Measurements from ENCODE around the gene B3GAT2. TPM values are rescaled to one million over a fixed set of nuclear protein-coding genes. Genes with fewer than 3 reads are reported as not detected.

B3GAT2 gene
- total RNA-seq, 1 donor from 2014 or later = 0.08 TPM

DNA sequence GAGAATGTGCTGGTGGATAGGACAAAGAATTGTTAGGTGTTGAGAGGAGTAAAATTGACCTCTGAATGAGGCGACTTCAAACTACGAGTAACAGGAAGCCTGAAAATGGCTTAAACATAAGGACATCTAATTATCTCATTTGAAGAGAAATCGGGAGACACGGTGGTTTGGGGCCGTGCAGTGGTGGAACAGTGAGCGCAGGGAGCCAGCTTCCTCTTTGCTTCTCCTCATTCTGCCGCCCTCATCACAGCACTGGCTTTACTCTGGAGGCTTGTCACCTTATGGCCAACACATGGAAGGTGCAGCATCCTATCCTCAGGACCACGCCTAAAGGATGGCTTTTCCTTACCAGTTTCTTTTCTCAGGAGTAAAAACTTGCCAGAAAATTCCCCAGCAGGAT, 114.3 kb downstream of the B3GAT2 start:
- Mint-ChIP-seq H3K36me3 (ENCODE audit: low read depth, unreplicated experiment) (no peaks in the 10 kb centered on the region), H3K27ac (ENCODE audit: unreplicated experiment) (no peak overlapping the region), H3K4me3 (ENCODE audit: unreplicated experiment) (no peak overlapping the region), H3K27me3 (ENCODE audit: unreplicated experiment) (peaks cover 2% of the 10 kb centered on the region), H3K9me3 (ENCODE audit: unreplicated experiment) (no peaks in the 10 kb centered on the region), H3K4me1 (ENCODE audit: unreplicated experiment) (no peaks in the 10 kb centered on the region)
- no peak for DNase-seq (ENCODE audit: low spot score)
- no peak for TF ChIP-seq CTCF (IDR thresholded peaks at IDR 0.05; ENCODE audit: unreplicated experiment)

GRCh38 chr6:70841112-70841511, 115.7 kb downstream of the B3GAT2 start:
- Mint-ChIP-seq H3K4me3 (ENCODE audit: unreplicated experiment) (no peak overlapping the region), H3K4me1 (ENCODE audit: unreplicated experiment) (no peaks in the 10 kb centered on the region), H3K9me3 (ENCODE audit: unreplicated experiment) (no peaks in the 10 kb centered on the region), H3K27me3 (ENCODE audit: unreplicated experiment) (peaks cover 2% of the 10 kb centered on the region), H3K27ac (ENCODE audit: unreplicated experiment) (no peak overlapping the region), H3K36me3 (ENCODE audit: low read depth, unreplicated experiment) (no peaks in the 10 kb centered on the region)
- TF ChIP-seq CTCF (IDR thresholded peaks at IDR 0.05; ENCODE audit: unreplicated experiment) = no peak
- DNase-seq (ENCODE audit: low spot score) = no peak

- Mint-ChIP-seq H3K9me3 (ENCODE audit: unreplicated experiment) (no peaks in the 10 kb centered on the region), H3K27ac (ENCODE audit: unreplicated experiment) (no peak overlapping the region), H3K27me3 (ENCODE audit: unreplicated experiment) (peaks cover 2% of the 10 kb centered on the region), H3K4me1 (ENCODE audit: unreplicated experiment) (no peaks in the 10 kb centered on the region), H3K4me3 (ENCODE audit: unreplicated experiment) (no peak overlapping the region), H3K36me3 (ENCODE audit: low read depth, unreplicated experiment) (no peaks in the 10 kb centered on the region)
- DNase-seq (ENCODE audit: low spot score) = no peak
- no peak for TF ChIP-seq CTCF (IDR thresholded peaks at IDR 0.05; ENCODE audit: unreplicated experiment)
Measured at GRCh38 chr6:70839286-70840266, 117.3 kb downstream of the B3GAT2 start.

GRCh38 chr6:70838907-70839285, 118.0 kb downstream of the B3GAT2 start:
- Mint-ChIP-seq H3K36me3 (ENCODE audit: low read depth, unreplicated experiment) (no peaks in the 10 kb centered on the region), H3K27me3 (ENCODE audit: unreplicated experiment) (peaks cover 2% of the 10 kb centered on the region), H3K4me1 (ENCODE audit: unreplicated experiment) (no peaks in the 10 kb centered on the region), H3K4me3 (ENCODE audit: unreplicated experiment) (no peak overlapping the region), H3K27ac (ENCODE audit: unreplicated experiment) (no peak overlapping the region), H3K9me3 (ENCODE audit: unreplicated experiment) (no peaks in the 10 kb centered on the region)
- no peak for DNase-seq (ENCODE audit: low spot score)
- TF ChIP-seq CTCF (IDR thresholded peaks at IDR 0.05; ENCODE audit: unreplicated experiment) = no peak

GRCh38 chr6:70834520-70834919, 122.3 kb downstream of the B3GAT2 start:
- no peak for DNase-seq (ENCODE audit: low spot score)
- no peak overlapping the region for H3K27ac Mint-ChIP-seq (ENCODE audit: unreplicated experiment)
- no peak overlapping the region for H3K4me3 Mint-ChIP-seq (ENCODE audit: unreplicated experiment)
- no peaks in the 10 kb centered on the region for H3K27me3 Mint-ChIP-seq (ENCODE audit: unreplicated experiment)
- H3K36me3 Mint-ChIP-seq (ENCODE audit: low read depth, unreplicated experiment) = no peaks in the 10 kb centered on the region
- H3K9me3 Mint-ChIP-seq (ENCODE audit: unreplicated experiment) = no peaks in the 10 kb centered on the region
- H3K4me1 Mint-ChIP-seq (ENCODE audit: unreplicated experiment) = no peaks in the 10 kb centered on the region
- TF ChIP-seq CTCF (IDR thresholded peaks at IDR 0.05; ENCODE audit: unreplicated experiment) = no peak
